ENCODE results near the gene CCDC182. TPM values are rescaled to one million over a fixed set of nuclear protein-coding genes. Genes with fewer than 3 reads are reported as not detected.

Gene CCDC182
- total RNA-seq, 1 donor from 2014 or later, result not detected

- H3K36me3 Mint-ChIP-seq (ENCODE audit: low read depth, unreplicated experiment), result no peaks in the 10 kb centered on the region
- peaks cover 13% of the 10 kb centered on the region for H3K27me3 ChIP-seq (ENCODE audit: insufficient read depth, low read length)
- H3K27ac Mint-ChIP-seq (ENCODE audit: unreplicated experiment), result no peak overlapping the region
- no peaks in the 10 kb centered on the region for H3K79me2 ChIP-seq (ENCODE audit: insufficient read depth, low read length)
- H3K9me3 Mint-ChIP-seq (ENCODE audit: unreplicated experiment), result no peaks in the 10 kb centered on the region
- H3K27ac ChIP-seq (ENCODE audit: low read depth, low read length), result no peak overlapping the region
- H2AFZ ChIP-seq (ENCODE audit: low read depth, low read length), result no peak overlapping the region
- H3K9me3 ChIP-seq (ENCODE audit: insufficient read depth, low read depth, low read length), result no peaks in the 10 kb centered on the region
- H3K4me1 ChIP-seq (ENCODE audit: insufficient read depth, low read length), result no peaks in the 10 kb centered on the region
- peaks cover 22% of the 10 kb centered on the region for H3K4me1 Mint-ChIP-seq (ENCODE audit: low read depth, unreplicated experiment)
- TF ChIP-seq EZH2 (IDR thresholded peaks at IDR 0.05; ENCODE audit: insufficient read depth, low read length) (no peak), CTCF (IDR thresholded peaks at IDR 0.05; ENCODE audit: insufficient read depth, low read depth, low read length) (no peak)
- H4K20me1 ChIP-seq (ENCODE audit: insufficient read depth, low read length), result no peaks in the 10 kb centered on the region
- no peaks in the 10 kb centered on the region for H3K36me3 ChIP-seq (ENCODE audit: insufficient read depth, low read length)
- no peak overlapping the region for H3K4me2 ChIP-seq (ENCODE audit: low read length)
- DNase-seq (ENCODE audit: low read depth) (no peak), FAIRE-seq (no peak)
- H3K4me3 ChIP-seq (ENCODE audit: insufficient read depth, low read depth, low read length), result no peak overlapping the region
- H3K9ac ChIP-seq (ENCODE audit: low read length), result no peak overlapping the region
- H3K27me3 Mint-ChIP-seq (ENCODE audit: low read depth, unreplicated experiment), result peaks cover 42% of the 10 kb centered on the region
- H3K4me3 Mint-ChIP-seq (ENCODE audit: unreplicated experiment), result no peak overlapping the region
Measured at GRCh38 chr17:57726213-57726790, 18.8 kb downstream of the CCDC182 start.

DNA sequence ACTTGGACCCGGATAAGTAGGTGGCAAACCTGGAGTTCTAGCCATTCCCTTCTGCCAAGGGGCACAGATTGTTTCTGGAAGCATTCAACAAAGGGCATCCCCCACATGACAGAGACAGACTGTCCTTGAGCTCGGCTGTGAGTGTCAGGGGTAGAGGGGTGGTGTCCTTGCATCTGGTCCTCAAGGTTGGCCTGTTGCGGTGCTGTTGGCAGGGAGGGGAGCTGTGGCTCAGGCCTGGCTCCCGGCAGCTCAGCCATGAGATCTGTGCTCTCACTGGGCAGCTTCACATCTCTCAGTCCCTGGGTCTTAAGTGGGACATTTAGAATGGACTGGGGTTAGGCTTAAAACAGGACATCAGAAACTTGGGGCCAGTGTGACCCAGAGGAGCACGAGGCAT lies 20.4 kb downstream of the CCDC182 start:
- no peaks in the 10 kb centered on the region for H3K36me3 ChIP-seq (ENCODE audit: insufficient read depth, low read length)
- no peak overlapping the region for H2AFZ ChIP-seq (ENCODE audit: low read depth, low read length)
- H3K27me3 Mint-ChIP-seq (ENCODE audit: low read depth, unreplicated experiment), result peaks cover 33% of the 10 kb centered on the region
- H3K4me3 ChIP-seq (ENCODE audit: insufficient read depth, low read depth, low read length), result no peak overlapping the region
- H3K4me2 ChIP-seq (ENCODE audit: low read length), result no peak overlapping the region
- H3K9me3 ChIP-seq (ENCODE audit: insufficient read depth, low read depth, low read length), result no peaks in the 10 kb centered on the region
- H3K27me3 ChIP-seq (ENCODE audit: insufficient read depth, low read length), result no peaks in the 10 kb centered on the region
- DNase-seq (ENCODE audit: low read depth) (no peak), FAIRE-seq (no peak)
- no peak overlapping the region for H3K27ac Mint-ChIP-seq (ENCODE audit: unreplicated experiment)
- H3K4me1 Mint-ChIP-seq (ENCODE audit: low read depth, unreplicated experiment), result peaks cover 22% of the 10 kb centered on the region
- no peak overlapping the region for H3K4me3 Mint-ChIP-seq (ENCODE audit: unreplicated experiment)
- H3K27ac ChIP-seq (ENCODE audit: low read depth, low read length), result no peak overlapping the region
- TF ChIP-seq CTCF (IDR thresholded peaks at IDR 0.05; ENCODE audit: insufficient read depth, low read depth, low read length), result no peak
- TF ChIP-seq EZH2 (IDR thresholded peaks at IDR 0.05; ENCODE audit: insufficient read depth, low read length), result no peak
- no peak overlapping the region for H3K9ac ChIP-seq (ENCODE audit: low read length)
- no peaks in the 10 kb centered on the region for H3K4me1 ChIP-seq (ENCODE audit: insufficient read depth, low read length)
- no peaks in the 10 kb centered on the region for H3K79me2 ChIP-seq (ENCODE audit: insufficient read depth, low read length)
- no peaks in the 10 kb centered on the region for H3K9me3 Mint-ChIP-seq (ENCODE audit: unreplicated experiment)
- H3K36me3 Mint-ChIP-seq (ENCODE audit: low read depth, unreplicated experiment), result no peaks in the 10 kb centered on the region
- H4K20me1 ChIP-seq (ENCODE audit: insufficient read depth, low read length), result no peaks in the 10 kb centered on the region

DNA sequence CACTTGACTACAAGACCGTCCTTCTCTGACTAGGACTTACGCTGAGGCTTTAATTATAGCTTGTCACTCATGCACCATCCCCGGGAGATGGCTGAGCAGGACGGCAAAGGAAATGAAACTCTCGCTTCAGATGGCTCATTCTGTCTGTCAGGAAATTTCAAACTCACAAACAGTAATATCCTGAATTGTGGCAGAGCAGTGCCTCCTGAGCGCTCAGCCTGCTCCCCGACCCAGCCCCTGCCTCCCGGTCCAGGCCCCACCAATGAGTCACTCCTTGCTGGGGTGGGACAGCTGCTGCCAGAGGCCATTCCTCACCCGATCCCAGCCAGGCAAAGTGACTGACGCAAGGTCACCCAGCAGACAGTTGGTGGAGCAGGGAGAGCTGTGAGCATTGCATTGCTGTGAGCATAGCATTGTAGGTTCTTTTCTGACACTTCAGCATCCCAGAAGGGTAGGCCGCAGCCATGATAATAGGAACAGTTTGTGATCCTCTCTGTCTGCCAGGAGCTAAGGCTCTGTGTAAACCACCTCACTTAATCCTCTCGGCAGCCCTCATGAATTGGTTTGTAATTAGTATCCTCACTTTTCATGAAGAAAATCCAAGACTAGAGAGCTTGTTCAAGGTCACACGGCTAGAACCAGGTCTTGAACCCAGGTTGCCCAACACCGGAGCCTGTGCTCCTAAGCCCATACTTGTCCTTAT lies 20.9 kb downstream of the CCDC182 start:
- peaks cover 22% of the 10 kb centered on the region for H3K4me1 Mint-ChIP-seq (ENCODE audit: low read depth, unreplicated experiment)
- H3K9me3 Mint-ChIP-seq (ENCODE audit: unreplicated experiment), result no peaks in the 10 kb centered on the region
- no peak for FAIRE-seq

More for the DNA sequence above, 20.9 kb downstream of the CCDC182 start:
- no peak overlapping the region for H3K4me2 ChIP-seq (ENCODE audit: low read length)
- no peak overlapping the region for H3K4me3 ChIP-seq (ENCODE audit: insufficient read depth, low read depth, low read length)
- no peak overlapping the region for H2AFZ ChIP-seq (ENCODE audit: low read depth, low read length)
- no peak overlapping the region for H3K27ac ChIP-seq (ENCODE audit: low read depth, low read length)
- peaks cover 31% of the 10 kb centered on the region for H3K27me3 Mint-ChIP-seq (ENCODE audit: low read depth, unreplicated experiment)
- DNase-seq (ENCODE audit: low read depth), result peak; percentile 16
- H3K4me3 Mint-ChIP-seq (ENCODE audit: unreplicated experiment), result no peak overlapping the region
- peaks cover 3% of the 10 kb centered on the region for H3K27me3 ChIP-seq (ENCODE audit: insufficient read depth, low read length)
- H3K79me2 ChIP-seq (ENCODE audit: insufficient read depth, low read length), result no peaks in the 10 kb centered on the region
- no peaks in the 10 kb centered on the region for H3K36me3 ChIP-seq (ENCODE audit: insufficient read depth, low read length)
- H3K27ac Mint-ChIP-seq (ENCODE audit: unreplicated experiment), result peak overlapping the region; percentile 72
- H3K9me3 ChIP-seq (ENCODE audit: insufficient read depth, low read depth, low read length), result no peaks in the 10 kb centered on the region
- H3K4me1 ChIP-seq (ENCODE audit: insufficient read depth, low read length), result no peaks in the 10 kb centered on the region
- H3K36me3 Mint-ChIP-seq (ENCODE audit: low read depth, unreplicated experiment), result no peaks in the 10 kb centered on the region
- H3K9ac ChIP-seq (ENCODE audit: low read length), result no peak overlapping the region
- TF ChIP-seq CTCF (IDR thresholded peaks at IDR 0.05; ENCODE audit: insufficient read depth, low read depth, low read length) (no peak), EZH2 (IDR thresholded peaks at IDR 0.05; ENCODE audit: insufficient read depth, low read length) (no peak)
- no peaks in the 10 kb centered on the region for H4K20me1 ChIP-seq (ENCODE audit: insufficient read depth, low read length)

Data from astrocyte (in vitro differentiated cells and primary cell).